Stimulated activated CD8-positive, alpha-beta memory T cell treated with anti-CD3 and anti-CD28 coated beads, Interleukin-12 subunit alpha, Interleukin-12 subunit beta, amount 100 ng/mL, for 4 hours (primary cell): ENCODE measurements around the gene EHF.
"Not testable (repeated sequence)": the region's sequence is repeated elsewhere in the genome, so short reads cannot be mapped to it uniquely, and the experiment has no call there.

ENCODE experiments used
- DNase-seq: peaks from one replicate; pipeline ENCODE4 v3.0.0-alpha.2; 2020; ENCODE audit warnings: low read depth

The EHF gene

DNA sequence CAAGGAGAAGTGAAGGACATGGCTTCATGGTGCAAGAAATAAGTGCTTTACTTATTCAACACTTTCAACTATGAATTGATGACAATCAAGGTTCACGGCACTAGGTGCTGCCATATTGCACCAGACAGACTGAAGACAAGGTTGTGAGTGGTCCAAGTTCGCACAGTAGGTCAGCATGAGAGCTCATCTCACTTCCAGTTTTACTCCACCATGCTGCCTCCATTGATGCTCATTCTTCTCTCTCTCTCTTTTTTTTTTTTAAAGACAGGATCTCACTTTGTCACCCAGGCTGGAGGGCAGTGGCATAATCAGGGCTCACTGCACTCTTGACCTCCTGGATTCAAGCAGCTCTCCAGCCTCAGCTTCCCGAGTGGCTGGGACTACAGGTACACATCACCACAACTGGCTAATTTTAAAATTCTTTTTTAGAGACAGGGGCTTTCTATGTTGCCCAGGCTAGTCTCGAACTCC is 47.7 kb downstream of the EHF start:
- no peak for DNase-seq

DNA sequence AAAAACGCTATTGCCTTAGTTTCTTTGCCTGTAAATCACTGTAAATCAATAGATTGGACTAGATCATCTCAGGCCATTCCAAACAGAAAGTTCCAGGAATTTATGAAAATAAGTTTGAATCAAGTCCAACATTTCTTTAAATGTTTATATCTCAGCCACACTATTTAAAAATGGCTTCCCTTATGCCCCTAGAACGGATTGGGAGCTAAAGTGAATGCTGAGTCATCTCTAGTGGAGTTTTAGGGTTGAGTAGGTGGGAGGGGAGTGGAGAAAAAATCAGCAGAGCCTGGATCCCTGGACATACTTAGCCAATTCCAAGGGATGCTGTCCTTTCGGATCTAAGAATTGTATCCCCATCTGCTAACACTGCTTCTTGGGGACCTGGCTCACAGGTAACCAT is 48.6 kb downstream of the EHF start:
- DNase-seq = no peak

DNA sequence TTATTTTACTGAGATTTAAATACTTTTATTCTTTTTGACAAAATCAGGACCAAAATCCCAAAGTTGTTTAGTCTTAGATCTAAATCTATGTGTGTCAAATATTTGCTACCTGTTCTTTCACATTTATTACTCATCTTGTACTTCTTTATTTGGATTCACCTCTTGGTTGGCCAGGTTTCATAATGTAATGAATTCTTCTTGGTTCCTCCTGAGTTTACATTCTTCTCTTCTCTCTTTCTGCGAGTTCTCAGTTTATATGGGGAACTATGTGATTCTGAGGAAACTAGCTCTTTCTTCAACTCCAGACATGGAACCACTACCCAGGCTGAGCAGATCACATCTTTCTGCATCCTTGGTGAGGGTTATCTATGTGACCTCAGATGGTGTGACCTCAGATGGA is 50.2 kb downstream of the EHF start:
- DNase-seq = no peak

DNA sequence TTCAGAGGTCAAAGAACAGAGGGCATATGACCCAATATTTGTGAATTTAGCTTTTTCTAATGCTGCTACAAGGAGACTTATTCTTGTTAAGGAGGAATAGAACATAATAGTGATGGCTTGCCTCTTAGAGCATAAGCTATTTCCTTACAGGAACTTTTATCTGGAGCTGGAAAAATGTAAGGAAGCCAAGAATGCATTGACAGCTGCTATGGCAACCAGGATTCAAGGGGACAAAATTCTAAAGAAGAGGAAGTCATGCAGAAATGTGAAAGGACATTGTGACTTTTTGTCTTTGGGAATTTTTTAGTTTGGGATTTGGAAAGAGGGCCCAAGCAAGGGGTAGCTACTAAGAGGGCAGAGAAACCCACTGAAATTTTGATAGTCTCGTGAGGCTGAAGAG is 51.1 kb downstream of the EHF start:
- DNase-seq = no peak

DNA sequence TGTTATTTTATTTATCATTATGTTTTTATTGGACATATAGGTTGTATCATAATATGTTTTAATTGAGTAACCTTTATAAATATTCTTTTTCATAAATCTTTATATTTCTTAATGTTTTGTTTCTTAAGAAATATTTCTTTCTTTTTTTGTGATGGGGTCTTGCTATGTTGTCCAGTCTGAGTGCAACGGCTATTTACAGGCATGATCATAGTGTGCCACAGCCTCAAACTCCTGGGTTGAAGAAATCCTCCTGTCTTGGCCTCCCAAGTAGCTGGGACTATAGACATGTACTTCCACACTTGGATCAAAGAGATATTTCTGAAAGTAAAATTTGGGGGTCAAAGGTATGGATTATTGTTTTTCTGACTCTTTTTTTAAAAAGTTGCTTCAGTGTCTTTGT is 53.1 kb downstream of the EHF start:
- DNase-seq = no peak

DNA sequence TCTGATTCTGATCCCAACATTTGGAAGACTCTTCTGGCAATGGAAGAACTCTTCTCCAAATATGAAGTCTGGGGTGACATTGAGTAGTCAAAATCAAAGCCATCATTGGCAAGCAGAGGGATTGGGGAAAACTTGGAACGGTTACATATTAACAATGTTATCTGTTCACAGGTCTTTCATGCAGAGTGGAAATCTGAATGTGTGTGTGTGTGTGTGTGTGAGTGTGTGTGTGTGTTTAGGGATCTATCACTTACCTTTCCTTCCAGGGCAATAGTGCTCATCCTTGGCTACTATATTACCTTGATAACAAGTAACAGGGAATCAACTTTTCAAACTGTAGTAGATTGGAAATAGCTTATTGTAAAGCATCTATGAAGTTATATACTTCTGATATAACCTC is 55.3 kb downstream of the EHF start:
- no peak for DNase-seq

DNA sequence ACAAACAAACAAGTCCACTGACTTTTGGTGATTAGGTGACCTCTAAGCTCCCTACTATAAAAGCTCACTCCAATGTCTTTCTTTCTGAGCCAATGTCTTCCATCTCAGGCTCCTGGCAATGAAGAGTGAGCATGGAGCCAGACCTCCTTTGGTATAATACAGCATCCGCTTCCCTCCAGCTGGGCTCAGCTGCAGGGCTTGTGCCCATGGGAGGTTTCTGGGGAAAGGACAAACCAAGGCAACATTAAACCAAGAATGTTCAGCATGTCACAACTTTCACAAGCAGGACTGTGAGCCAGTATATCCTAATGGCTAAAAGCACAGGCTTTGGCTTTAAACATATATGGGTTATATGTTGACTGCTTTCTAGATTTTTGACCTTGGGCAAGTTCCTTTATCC is 58.8 kb downstream of the EHF start:
- no peak for DNase-seq

DNA sequence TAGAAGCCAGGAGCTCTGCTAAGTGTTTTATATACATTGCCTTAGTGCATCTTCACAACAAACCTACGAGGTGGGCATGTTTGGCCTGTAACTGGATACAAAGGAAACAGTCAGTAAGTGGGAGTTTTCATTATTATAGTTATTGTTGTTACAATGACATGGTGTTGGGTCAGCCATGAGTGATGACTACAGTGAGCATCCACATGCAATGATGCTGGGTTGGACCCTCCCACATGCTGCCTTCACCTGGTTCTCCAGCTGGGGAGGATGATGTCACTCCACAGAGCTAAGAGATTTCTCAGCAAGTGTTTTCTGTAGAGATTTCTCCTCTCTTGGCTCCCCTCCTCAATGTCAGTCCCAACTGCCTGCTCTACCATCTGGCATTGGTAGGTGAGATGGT is 59.3 kb downstream of the EHF start:
- DNase-seq = no peak

DNA sequence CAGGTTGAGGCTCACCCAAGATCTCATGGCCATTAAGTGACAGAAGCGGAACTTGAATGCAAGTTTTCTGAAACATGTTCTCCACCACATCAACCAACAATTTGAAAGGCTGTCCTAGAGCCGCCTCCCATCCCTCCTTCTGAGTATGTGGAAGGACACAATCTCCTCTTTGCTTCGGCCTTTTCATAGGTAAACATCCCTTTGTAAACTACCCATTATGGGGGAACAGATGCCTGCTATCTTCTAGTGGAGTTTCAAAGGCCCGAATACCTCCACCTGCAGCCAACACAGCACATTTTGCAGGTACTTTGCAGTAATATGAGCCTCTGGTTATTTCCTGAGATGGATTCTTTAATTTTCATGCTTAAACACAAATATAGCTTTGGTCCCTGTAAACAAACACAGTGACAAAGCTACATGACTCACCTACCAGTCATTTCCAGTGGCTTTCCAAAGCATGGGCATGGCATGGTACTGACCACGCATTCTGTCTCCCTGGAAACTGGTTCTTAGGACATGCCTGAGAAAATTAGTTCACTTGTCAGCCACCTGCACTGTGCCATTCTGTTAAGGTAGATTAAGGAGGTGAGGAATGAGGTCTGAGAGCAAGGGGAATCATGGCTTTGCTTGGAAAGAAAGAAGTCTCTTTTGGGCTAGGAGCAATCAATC is 60.2 kb downstream of the EHF start:
- no peak for DNase-seq

DNA sequence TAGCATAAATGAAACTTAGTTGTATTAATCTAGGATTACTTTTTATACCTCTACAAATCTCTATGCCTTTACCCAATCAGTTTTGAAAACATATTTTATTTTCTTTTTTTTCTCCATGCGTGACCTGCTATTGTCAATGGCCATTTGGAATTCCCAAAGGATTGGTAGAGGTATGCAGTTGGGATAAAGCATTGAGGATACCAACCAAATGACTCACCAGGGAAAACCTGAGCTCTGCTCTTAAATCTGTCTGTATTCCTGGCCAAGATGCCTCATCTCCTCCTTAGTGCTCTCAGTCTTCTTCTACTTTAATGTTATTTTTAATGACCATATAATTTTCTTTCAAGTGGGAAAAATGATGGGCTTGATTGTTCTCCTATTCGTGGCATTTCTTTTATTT is 61.9 kb downstream of the EHF start:
- DNase-seq = no peak

DNA sequence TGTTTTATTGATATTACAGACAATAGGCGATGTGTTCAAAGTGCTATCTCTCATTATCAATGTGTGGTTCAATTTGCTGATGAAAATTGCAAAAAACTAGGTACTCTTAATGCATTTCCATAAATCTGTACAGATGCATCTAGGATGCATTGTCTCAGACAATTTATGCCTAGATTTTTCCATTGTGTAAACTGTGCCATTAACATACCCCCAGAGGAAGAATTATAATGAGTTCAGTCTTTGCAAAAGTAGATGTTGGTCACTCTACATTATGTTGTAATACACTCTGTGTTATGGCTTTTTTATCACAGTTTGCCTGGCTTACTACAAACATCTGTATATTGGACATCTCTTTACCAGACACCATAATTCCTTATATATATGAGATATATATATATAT is 62.5 kb downstream of the EHF start:
- DNase-seq = no peak

DNA sequence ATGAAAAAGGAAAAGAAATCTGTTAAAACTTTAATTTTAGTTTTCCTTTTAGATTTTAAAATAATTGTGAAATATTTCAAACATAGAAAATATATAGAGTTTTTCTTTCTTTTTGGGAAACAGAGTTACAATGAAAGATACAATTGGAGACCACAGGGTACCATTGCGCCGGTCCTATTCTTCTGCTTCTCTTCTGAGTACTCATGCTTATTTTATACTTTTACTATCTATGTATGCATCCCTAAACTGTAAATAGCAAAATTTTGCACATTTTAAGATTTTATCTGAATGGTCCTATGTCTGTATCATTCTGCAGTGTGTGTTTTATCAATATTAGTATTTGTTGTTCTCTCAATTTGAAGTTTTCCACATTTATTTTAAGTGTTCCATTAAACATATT is 65.0 kb downstream of the EHF start:
- DNase-seq = no peak

DNA sequence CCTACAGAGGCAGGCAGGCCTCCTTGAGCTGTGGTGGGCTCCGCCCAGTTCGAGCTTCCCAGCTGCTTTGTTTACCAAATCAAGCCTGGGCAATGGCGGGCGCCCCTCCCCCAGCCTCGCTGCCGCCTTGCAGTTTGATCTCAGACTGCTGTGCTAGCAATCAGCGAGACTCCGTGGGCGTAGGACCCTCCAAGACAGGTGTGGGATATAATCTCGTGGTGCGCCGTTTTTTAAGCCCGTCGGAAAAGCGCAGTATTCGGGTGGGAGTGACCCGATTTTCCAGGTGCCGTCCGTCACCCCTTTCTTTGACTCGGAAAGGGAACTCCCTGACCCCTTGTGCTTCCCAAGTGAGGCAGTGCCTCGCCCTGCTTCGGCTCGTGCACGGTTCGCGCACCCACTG is 71.4 kb downstream of the EHF start:
- DNase-seq = not testable (repeated sequence)

DNA sequence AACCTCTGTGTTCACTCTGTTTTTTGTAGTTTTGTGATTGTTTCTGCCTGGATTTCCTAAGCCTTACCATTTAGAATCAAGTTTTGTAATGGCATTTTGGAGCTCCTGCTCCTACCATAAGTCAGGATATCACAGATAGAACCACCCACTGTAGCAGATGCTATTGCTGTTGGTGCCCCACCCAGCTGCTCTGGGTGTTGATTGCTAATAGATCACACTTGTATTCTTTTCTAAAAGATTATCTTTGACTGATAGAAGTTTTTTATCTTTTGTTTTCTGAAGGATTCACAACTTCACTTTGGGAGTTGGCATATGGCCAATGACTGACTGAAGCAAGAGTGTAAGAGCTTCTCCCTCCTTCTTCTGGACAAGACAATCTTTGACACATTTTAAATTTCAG is 76.0 kb downstream of the EHF start:
- no peak for DNase-seq

DNA sequence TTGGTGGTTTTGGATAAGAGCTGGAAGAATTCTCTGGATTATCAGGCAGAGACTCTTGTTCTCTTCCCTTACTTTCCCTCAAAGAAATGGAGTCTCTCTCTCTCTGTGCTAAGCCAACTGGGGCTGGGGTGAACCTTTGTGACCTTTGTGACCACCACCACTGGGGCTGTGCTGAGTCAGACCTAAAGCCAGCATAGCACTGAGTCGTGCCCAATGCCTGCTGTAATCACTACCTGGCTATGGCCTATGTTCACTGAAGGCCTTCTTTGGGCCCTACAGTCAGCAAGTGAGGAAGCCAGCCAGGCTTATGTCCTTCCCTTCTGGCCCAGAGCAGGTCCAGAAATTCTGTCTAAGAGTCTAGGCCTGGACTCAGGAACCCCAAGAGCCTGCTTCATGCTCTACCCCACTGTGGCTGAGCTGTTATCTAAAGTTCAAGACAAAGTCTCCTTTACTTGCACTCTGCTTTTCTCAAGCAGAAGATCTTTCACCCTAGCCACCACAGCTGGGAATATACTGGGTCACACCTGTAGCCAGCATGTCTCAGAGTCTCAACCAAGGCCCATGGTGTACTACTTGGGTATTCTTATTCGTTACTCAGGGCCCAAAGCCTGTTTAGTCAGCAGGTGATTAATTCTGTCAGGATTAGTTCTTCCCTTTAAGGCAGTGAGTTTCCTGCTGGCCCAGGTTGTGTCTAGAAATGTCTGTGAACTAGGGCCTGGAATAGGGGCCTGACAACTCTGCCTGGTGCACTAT is 86.0 kb downstream of the EHF start:
- no peak for DNase-seq

DNA sequence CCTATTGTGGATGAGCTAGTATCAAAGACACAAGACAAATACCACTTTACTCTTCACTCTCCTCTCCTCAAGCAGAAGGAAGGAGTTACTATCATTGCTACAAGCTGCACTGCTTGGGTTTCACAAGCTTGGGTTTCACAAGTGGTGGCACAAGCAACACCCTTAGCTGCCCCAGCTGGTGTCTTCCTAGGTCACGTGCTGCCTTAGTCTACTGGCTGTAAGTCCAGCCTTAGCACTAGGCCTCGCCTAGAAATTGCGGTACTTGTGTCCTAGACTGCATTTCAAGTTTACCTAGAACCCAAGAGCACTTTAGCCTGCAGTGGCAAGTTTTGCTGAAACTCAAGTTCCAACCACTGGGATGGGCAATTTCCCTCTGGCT is 86.6 kb downstream of the EHF start:
- no peak for DNase-seq
